Measurements from ENCODE around the gene NQO2.

DNA sequence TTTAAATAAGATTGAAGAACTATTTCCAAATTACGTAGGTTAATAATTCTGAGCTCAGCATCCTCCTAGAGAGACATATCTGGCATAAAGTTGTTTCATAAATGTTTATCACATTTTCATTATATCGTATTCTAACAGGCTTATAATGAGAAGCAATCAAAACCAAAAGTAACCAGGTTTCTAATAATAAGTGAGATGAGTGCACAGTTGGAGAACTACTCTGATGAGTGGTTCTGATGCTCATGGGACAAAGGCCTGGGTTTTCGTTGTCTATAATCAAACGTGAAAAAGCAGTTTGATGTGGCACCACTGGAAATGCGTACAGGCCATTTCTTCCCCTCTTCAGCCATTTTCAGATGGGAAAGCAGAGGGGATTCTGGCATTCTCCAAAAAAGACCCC, 23.6 kb upstream of the NQO2 start:
- no peak for TF ChIP-seq POLR2A (IDR thresholded peaks at IDR 0.05; ENCODE audit: low read depth, low read length)
- TF ChIP-seq TAF1 (IDR thresholded peaks at IDR 0.05; ENCODE audit: low read depth, low read length), result no peak
- TF ChIP-seq POLR2AphosphoS5 (IDR thresholded peaks at IDR 0.05; ENCODE audit: low read depth, low read length), result no peak
